Neural cell (in vitro differentiated cells): Measurements from ENCODE around the gene MGAT4B. TPM values are rescaled to one million over a fixed set of nuclear protein-coding genes. Genes with fewer than 3 reads are reported as not detected.

Experiments used
- H2AFZ ChIP-seq: fragments of 200-600, 300-800 bp; sonication (generic), shearing (Covaris generic); 2 replicates; pipeline ENCODE4 v1.6.0; 2014; ENCODE audit warnings: low read depth, mild to moderate bottlenecking, antibody characterized with exemption, low read length, moderate library complexity
- H3F3A ChIP-seq: fragments of 200-600 bp; shearing (Covaris generic); 2 replicates; pipeline ENCODE4 v1.6.1; 2016; ENCODE audit warnings: mild to moderate bottlenecking, moderate library complexity, mixed read lengths, antibody characterized with exemption, low read length; ENCODE audit not compliant: insufficient read depth, poor library complexity, severe bottlenecking
- H3K27ac ChIP-seq: fragments of 200-600, 300-800 bp; sonication (generic), shearing (Covaris generic); 2 replicates; pipeline ENCODE4 v1.5.1; 2014; ENCODE audit warnings: mild to moderate bottlenecking, low read length, moderate library complexity
- H3K27me3 ChIP-seq: fragments of 300-800, 200-600 bp; sonication (generic), shearing (Covaris generic); 2 replicates; pipeline ENCODE4 v1.6.0; 2014; ENCODE audit warnings: mild to moderate bottlenecking, low read depth, low read length, moderate library complexity; ENCODE audit not compliant: insufficient read depth
- H3K36me3 ChIP-seq: fragments of 300-800, 200-600 bp; sonication (generic), shearing (Covaris generic); 2 replicates; pipeline ENCODE4 v1.5.1; 2014; ENCODE audit warnings: mild to moderate bottlenecking, antibody characterized with exemption, low read length, moderate library complexity; ENCODE audit not compliant: insufficient read depth
- H3K4me2 ChIP-seq: fragments of 300-800, 200-600 bp; sonication (generic), shearing (Covaris generic); 2 replicates; pipeline ENCODE4 v1.6.0; 2014; ENCODE audit warnings: mild to moderate bottlenecking, low read length
- H3K4me3 ChIP-seq: fragments of 300-800, 200-600 bp; sonication (generic), shearing (Covaris generic); 2 replicates; pipeline ENCODE4 v1.5.1; 2014; ENCODE audit warnings: mild to moderate bottlenecking, low read length, moderate library complexity
- H3K79me2 ChIP-seq: fragments of 200-600 bp; shearing (Covaris generic); replicated peaks from 2 replicates; pipeline ENCODE4 v1.6.0; 2014; ENCODE audit warnings: mild to moderate bottlenecking, low read length, moderate library complexity; ENCODE audit not compliant: insufficient read depth
- H3K9ac ChIP-seq: fragments of 300-800, 200-600 bp; sonication (generic), shearing (Covaris generic); 2 replicates; pipeline ENCODE4 v1.6.1; 2016; ENCODE audit warnings: mild to moderate bottlenecking, low read length, mixed read lengths
- H3K9me2 ChIP-seq: fragments of 200-600 bp; shearing (Covaris generic); 2 replicates; pipeline ENCODE4 v1.6.1; 2016; ENCODE audit warnings: mild to moderate bottlenecking, low read length, mixed read lengths; ENCODE audit not compliant: insufficient read depth
- H3K9me3 ChIP-seq: fragments of 200-600, 300-800 bp; sonication (generic), shearing (Covaris generic); 2 replicates; pipeline ENCODE4 v1.6.1; 2016; ENCODE audit warnings: mild to moderate bottlenecking, mixed run types, low read length, moderate library complexity, mixed read lengths
- H4K20me1 ChIP-seq: fragments of 200-600 bp; shearing (Covaris generic); 2 replicates; pipeline ENCODE4 v1.6.1; 2016; ENCODE audit warnings: mild to moderate bottlenecking, mixed run types; ENCODE audit not compliant: insufficient read depth
- EP300 ChIP-seq: fragments of 450-650 bp; conservative IDR thresholded peaks from 2 replicates; pipeline ENCODE4 v1.6.1; 2014; ENCODE audit warnings: antibody characterized with exemption, mild to moderate bottlenecking, moderate library complexity; ENCODE audit not compliant: poor library complexity, severe bottlenecking
- EZH2 ChIP-seq: fragments of 200-600, 300-800 bp; shearing (Covaris generic), sonication (generic); IDR thresholded peaks from 2 replicates; pipeline ENCODE4 v1.6.1; 2014; ENCODE audit warnings: antibody characterized with exemption, low read length, borderline replicate concordance, mild to moderate bottlenecking; ENCODE audit not compliant: insufficient read depth, poor library complexity, severe bottlenecking
- MXI1 ChIP-seq: fragments of 450-650 bp; conservative IDR thresholded peaks from 2 replicates; pipeline ENCODE4 v1.6.1; 2014; ENCODE audit warnings: antibody characterized with exemption, mild to moderate bottlenecking; ENCODE audit not compliant: poor library complexity, severe bottlenecking
- POLR2AphosphoS5 ChIP-seq: IDR thresholded peaks from 2 replicates; pipeline ENCODE4 v1.6.1; 2012
- RAD21 ChIP-seq: fragments of 450-650 bp; conservative IDR thresholded peaks from 2 replicates; pipeline ENCODE4 v1.6.1; 2014; ENCODE audit warnings: antibody characterized with exemption, mild to moderate bottlenecking, moderate library complexity
- SMC3 ChIP-seq: fragments of 450-650 bp; conservative IDR thresholded peaks from 2 replicates; pipeline ENCODE4 v1.6.1; 2014; ENCODE audit warnings: antibody characterized with exemption, mild to moderate bottlenecking, moderate library complexity; ENCODE audit not compliant: poor library complexity
- TAF1 ChIP-seq: IDR thresholded peaks from 2 replicates; pipeline ENCODE4 v1.6.1; 2012; ENCODE audit warnings: low read depth
- polyA plus RNA-seq: library from polyadenylated mRNA; depleted of rRNA; stranded (reverse); fragments of >200 nt; gene quantifications from 2 replicates; pipeline ENCODE4 v1.2.3, GENCODE V29; 2014
- TF ChIP-seq, protein P1 (sequence below): IDR thresholded peaks from 2 replicates; pipeline ENCODE4 v1.6.1; 2012; ENCODE audit warnings: borderline replicate concordance
- TF ChIP-seq, protein P2 (sequence below): fragments of 450-650 bp; IDR thresholded peaks from 2 replicates; pipeline ENCODE4 v1.5.1; 2014; ENCODE audit warnings: antibody characterized with exemption, mild to moderate bottlenecking, moderate library complexity; ENCODE audit not compliant: poor library complexity, severe bottlenecking

MGAT4B gene
- polyA plus RNA-seq, 1 donor from 2014 or later, result 70.6 TPM

GRCh38 chr5:179762079-179762780, 44.4 kb downstream of the MGAT4B start:
- TF ChIP-seq POLR2AphosphoS5 (no peak), MXI1 (no peak), SMC3 (no peak), TAF1 (no peak), EP300 (no peak), EZH2 (no peak), RAD21 (no peak)
- TF ChIP-seq, protein P1, sequence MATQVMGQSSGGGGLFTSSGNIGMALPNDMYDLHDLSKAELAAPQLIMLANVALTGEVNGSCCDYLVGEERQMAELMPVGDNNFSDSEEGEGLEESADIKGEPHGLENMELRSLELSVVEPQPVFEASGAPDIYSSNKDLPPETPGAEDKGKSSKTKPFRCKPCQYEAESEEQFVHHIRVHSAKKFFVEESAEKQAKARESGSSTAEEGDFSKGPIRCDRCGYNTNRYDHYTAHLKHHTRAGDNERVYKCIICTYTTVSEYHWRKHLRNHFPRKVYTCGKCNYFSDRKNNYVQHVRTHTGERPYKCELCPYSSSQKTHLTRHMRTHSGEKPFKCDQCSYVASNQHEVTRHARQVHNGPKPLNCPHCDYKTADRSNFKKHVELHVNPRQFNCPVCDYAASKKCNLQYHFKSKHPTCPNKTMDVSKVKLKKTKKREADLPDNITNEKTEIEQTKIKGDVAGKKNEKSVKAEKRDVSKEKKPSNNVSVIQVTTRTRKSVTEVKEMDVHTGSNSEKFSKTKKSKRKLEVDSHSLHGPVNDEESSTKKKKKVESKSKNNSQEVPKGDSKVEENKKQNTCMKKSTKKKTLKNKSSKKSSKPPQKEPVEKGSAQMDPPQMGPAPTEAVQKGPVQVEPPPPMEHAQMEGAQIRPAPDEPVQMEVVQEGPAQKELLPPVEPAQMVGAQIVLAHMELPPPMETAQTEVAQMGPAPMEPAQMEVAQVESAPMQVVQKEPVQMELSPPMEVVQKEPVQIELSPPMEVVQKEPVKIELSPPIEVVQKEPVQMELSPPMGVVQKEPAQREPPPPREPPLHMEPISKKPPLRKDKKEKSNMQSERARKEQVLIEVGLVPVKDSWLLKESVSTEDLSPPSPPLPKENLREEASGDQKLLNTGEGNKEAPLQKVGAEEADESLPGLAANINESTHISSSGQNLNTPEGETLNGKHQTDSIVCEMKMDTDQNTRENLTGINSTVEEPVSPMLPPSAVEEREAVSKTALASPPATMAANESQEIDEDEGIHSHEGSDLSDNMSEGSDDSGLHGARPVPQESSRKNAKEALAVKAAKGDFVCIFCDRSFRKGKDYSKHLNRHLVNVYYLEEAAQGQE, result no peak
- TF ChIP-seq, protein P2, sequence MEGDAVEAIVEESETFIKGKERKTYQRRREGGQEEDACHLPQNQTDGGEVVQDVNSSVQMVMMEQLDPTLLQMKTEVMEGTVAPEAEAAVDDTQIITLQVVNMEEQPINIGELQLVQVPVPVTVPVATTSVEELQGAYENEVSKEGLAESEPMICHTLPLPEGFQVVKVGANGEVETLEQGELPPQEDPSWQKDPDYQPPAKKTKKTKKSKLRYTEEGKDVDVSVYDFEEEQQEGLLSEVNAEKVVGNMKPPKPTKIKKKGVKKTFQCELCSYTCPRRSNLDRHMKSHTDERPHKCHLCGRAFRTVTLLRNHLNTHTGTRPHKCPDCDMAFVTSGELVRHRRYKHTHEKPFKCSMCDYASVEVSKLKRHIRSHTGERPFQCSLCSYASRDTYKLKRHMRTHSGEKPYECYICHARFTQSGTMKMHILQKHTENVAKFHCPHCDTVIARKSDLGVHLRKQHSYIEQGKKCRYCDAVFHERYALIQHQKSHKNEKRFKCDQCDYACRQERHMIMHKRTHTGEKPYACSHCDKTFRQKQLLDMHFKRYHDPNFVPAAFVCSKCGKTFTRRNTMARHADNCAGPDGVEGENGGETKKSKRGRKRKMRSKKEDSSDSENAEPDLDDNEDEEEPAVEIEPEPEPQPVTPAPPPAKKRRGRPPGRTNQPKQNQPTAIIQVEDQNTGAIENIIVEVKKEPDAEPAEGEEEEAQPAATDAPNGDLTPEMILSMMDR, result no peak
- Histone ChIP-seq H3K79me2 (peaks cover 52% of the 10 kb centered on the region), H3K4me3 (no peak overlapping the region), H3K9me3 (no peaks in the 10 kb centered on the region), H2AFZ (no peak overlapping the region), H3K4me2 (no peak overlapping the region), H3K9me2 (no peaks in the 10 kb centered on the region), H3K9ac (no peak overlapping the region), H3K36me3 (no peaks in the 10 kb centered on the region), H3K27ac (no peak overlapping the region), H3K27me3 (no peaks in the 10 kb centered on the region), H3F3A (no peaks in the 10 kb centered on the region), H4K20me1 (peaks cover 6% of the 10 kb centered on the region)

- no peak overlapping the region for H3K27ac ChIP-seq
- peaks cover 56% of the 10 kb centered on the region for H3K79me2 ChIP-seq
- no peaks in the 10 kb centered on the region for H3K9me2 ChIP-seq
- no peaks in the 10 kb centered on the region for H3F3A ChIP-seq
- H4K20me1 ChIP-seq, result peaks cover 6% of the 10 kb centered on the region
- no peak overlapping the region for H2AFZ ChIP-seq
- no peaks in the 10 kb centered on the region for H3K36me3 ChIP-seq
- H3K4me2 ChIP-seq, result no peak overlapping the region
- TF ChIP-seq MXI1, result no peak
- TF ChIP-seq POLR2AphosphoS5, result no peak
- no peak for TF ChIP-seq EP300
- no peak for TF ChIP-seq EZH2
- TF ChIP-seq, protein P2, result no peak
- TF ChIP-seq, protein P1, result no peak
- no peak for TF ChIP-seq RAD21
- no peak for TF ChIP-seq SMC3
- no peak for TF ChIP-seq TAF1
- H3K27me3 ChIP-seq, result no peaks in the 10 kb centered on the region
- no peak overlapping the region for H3K9ac ChIP-seq
- H3K4me3 ChIP-seq, result no peak overlapping the region
- H3K9me3 ChIP-seq, result no peaks in the 10 kb centered on the region
Observed at GRCh38 chr5:179759581-179760551, 46.8 kb downstream of the MGAT4B start.
